Osteocyte (in vitro differentiated cells): ENCODE data around the gene TMEM170A. TPM values are rescaled to one million over a fixed set of nuclear protein-coding genes. Genes with fewer than 3 reads are reported as not detected.

ENCODE experiments used
- DNase-seq: peaks from one replicate; pipeline ENCODE4 v3.0.0; 2021; ENCODE audit warnings: mixed read lengths; ENCODE audit not compliant: unreplicated experiment; ENCODE audit errors: extremely low spot score
- H3K27ac Mint-ChIP-seq: one replicate; pipeline ENCODE4 v1.8.0; 2021; ENCODE audit warnings: mild to moderate bottlenecking, mixed read lengths; ENCODE audit not compliant: unreplicated experiment
- H3K27me3 Mint-ChIP-seq: one replicate; pipeline ENCODE4 v1.8.0; 2021; ENCODE audit warnings: mixed read lengths; ENCODE audit not compliant: unreplicated experiment
- H3K36me3 Mint-ChIP-seq: one replicate; pipeline ENCODE4 v1.8.0; 2021; ENCODE audit warnings: mixed read lengths; ENCODE audit not compliant: unreplicated experiment
- H3K4me1 Mint-ChIP-seq: one replicate; pipeline ENCODE4 v1.8.0; 2021; ENCODE audit warnings: mixed read lengths; ENCODE audit not compliant: unreplicated experiment
- H3K4me3 Mint-ChIP-seq: one replicate; pipeline ENCODE4 v1.8.0; 2021; ENCODE audit warnings: mild to moderate bottlenecking, moderate library complexity, mixed read lengths; ENCODE audit not compliant: unreplicated experiment
- H3K9me3 Mint-ChIP-seq: one replicate; pipeline ENCODE4 v1.8.0; 2021; ENCODE audit warnings: mixed read lengths; ENCODE audit not compliant: unreplicated experiment
- CTCF ChIP-seq: fragments of 200-600 bp; sonication (generic); IDR thresholded peaks from 2 replicates; pipeline ENCODE4 v1.5.0; 2021; ENCODE audit warnings: antibody characterized with exemption, mild to moderate bottlenecking, moderate library complexity
- total RNA-seq: library from RNA; stranded (reverse); gene quantifications from 2 replicates; pipeline ENCODE4 v1.2.1, GENCODE V29; 2021

Gene TMEM170A
- total RNA-seq, 1 donor from 2014 or later, result 13.9 TPM

- no peak for DNase-seq
- Mint-ChIP-seq H3K27me3 (peaks cover 10% of the 10 kb centered on the region), H3K4me3 (no peak overlapping the region), H3K27ac (no peak overlapping the region), H3K36me3 (no peaks in the 10 kb centered on the region), H3K4me1 (no peaks in the 10 kb centered on the region), H3K9me3 (no peaks in the 10 kb centered on the region)
- TF ChIP-seq CTCF, result no peak
Observed at GRCh38 chr16:75485230-75486013, 20.9 kb upstream of the TMEM170A start.

- TF ChIP-seq CTCF, result no peak
- H3K27me3 Mint-ChIP-seq, result peaks cover 7% of the 10 kb centered on the region
- H3K4me1 Mint-ChIP-seq, result no peaks in the 10 kb centered on the region
- no peaks in the 10 kb centered on the region for H3K9me3 Mint-ChIP-seq
- no peak for DNase-seq
- H3K4me3 Mint-ChIP-seq, result no peak overlapping the region
- no peaks in the 10 kb centered on the region for H3K36me3 Mint-ChIP-seq
- no peak overlapping the region for H3K27ac Mint-ChIP-seq
Observed at GRCh38 chr16:75483222-75483621, 18.7 kb upstream of the TMEM170A start.

GRCh38 chr16:75482434-75483205, 18.1 kb upstream of the TMEM170A start:
- no peak overlapping the region for H3K27ac Mint-ChIP-seq
- TF ChIP-seq CTCF, result no peak

GRCh38 chr16:75481475-75481874, 17.0 kb upstream of the TMEM170A start:
- H3K4me3 Mint-ChIP-seq, result no peak overlapping the region

More at GRCh38 chr16:75482434-75483205, 18.1 kb upstream of the TMEM170A start:
- H3K9me3 Mint-ChIP-seq, result no peaks in the 10 kb centered on the region
- peaks cover 7% of the 10 kb centered on the region for H3K27me3 Mint-ChIP-seq
- no peaks in the 10 kb centered on the region for H3K36me3 Mint-ChIP-seq
- no peaks in the 10 kb centered on the region for H3K4me1 Mint-ChIP-seq
- no peak for DNase-seq
- H3K4me3 Mint-ChIP-seq, result no peak overlapping the region

More at GRCh38 chr16:75481475-75481874, 17.0 kb upstream of the TMEM170A start:
- Mint-ChIP-seq H3K27me3 (peaks cover 7% of the 10 kb centered on the region), H3K4me1 (no peaks in the 10 kb centered on the region), H3K27ac (no peak overlapping the region), H3K36me3 (no peaks in the 10 kb centered on the region), H3K9me3 (no peaks in the 10 kb centered on the region)
- no peak for TF ChIP-seq CTCF
- no peak for DNase-seq
